DMS114 treated with DMSO at 0.1 percent for 48 hours (cell line): ENCODE results near the gene TFF2.

Experiments used
- DNase-seq: peaks from one replicate; lab custom pipeline; 2025; ENCODE audit not compliant: unreplicated experiment; lab: John Stamatoyannopoulos, UW

TFF2 gene

GRCh38 chr21:42384156-42384945 lies 33.6 kb upstream of the TFF2 start:
- no peak for DNase-seq

- DNase-seq, result no peak
These were observed 32.5 kb upstream of the TFF2 start for GRCh38 chr21:42383331-42383730.

GRCh38 chr21:42382915-42383314 lies 32.1 kb upstream of the TFF2 start:
- no peak for DNase-seq

GRCh38 chr21:42381347-42381984 lies 30.7 kb upstream of the TFF2 start:
- no peak for DNase-seq

- no peak for DNase-seq
These were observed 28.8 kb upstream of the TFF2 start for GRCh38 chr21:42379426-42380215.

- DNase-seq, result no peak
These were observed 27.6 kb upstream of the TFF2 start for GRCh38 chr21:42378418-42378817.

GRCh38 chr21:42377951-42378340 lies 27.2 kb upstream of the TFF2 start:
- DNase-seq, result no peak

- no peak for DNase-seq
These were observed 26.6 kb upstream of the TFF2 start for GRCh38 chr21:42377211-42377950.

- DNase-seq, result no peak
These were observed 25.7 kb upstream of the TFF2 start for GRCh38 chr21:42376338-42376982.

- no peak for DNase-seq
These were observed 25.2 kb upstream of the TFF2 start for GRCh38 chr21:42375966-42376337.

- DNase-seq, result no peak
These were observed 24.7 kb upstream of the TFF2 start for GRCh38 chr21:42375506-42375905.

GRCh38 chr21:42374864-42375499 lies 24.2 kb upstream of the TFF2 start:
- no peak for DNase-seq

- DNase-seq, result no peak
These were observed 23.7 kb upstream of the TFF2 start for GRCh38 chr21:42374457-42374856.

- DNase-seq, result no peak
These were observed 23.2 kb upstream of the TFF2 start for GRCh38 chr21:42373908-42374455.

GRCh38 chr21:42373196-42373907 lies 22.6 kb upstream of the TFF2 start:
- DNase-seq, result no peak

- DNase-seq, result no peak
These were observed 20.3 kb upstream of the TFF2 start for GRCh38 chr21:42370894-42371654.

- no peak for DNase-seq
These were observed 19.0 kb upstream of the TFF2 start for GRCh38 chr21:42369821-42370220.

- DNase-seq, result no peak
These were observed 16.8 kb upstream of the TFF2 start for GRCh38 chr21:42367367-42368165.
